GM12878 (cell line): ENCODE results near the gene POU2F3. TPM values are rescaled to one million over a fixed set of nuclear protein-coding genes. Genes with fewer than 3 reads are reported as not detected.

Experiments used
- ATAC-seq: fragments of 200-7000 bp; cut with Tn5 transposase; 3 replicates; pipeline ENCODE4 v1.9.1; 2020; ENCODE audit warnings: mild to moderate bottlenecking, moderate library complexity
- BruUV-seq: library from RNA; stranded (reverse); fragments of 400-500 nt; replicated peaks from 2 replicates; lab custom pipeline; 2021; lab: Mats Ljungman, UMichigan
- CTCF ChIA-PET: fragments of 300-600 bp; sonication (Branson Sonifier 250); formaldehyde crosslinking; extraction: SDS; loops from one replicate; lab custom pipeline; 2021; ENCODE audit warnings: inconsistent platforms; lab: Yijun Ruan, JAX
- POLR2A ChIA-PET: fragments of 350-600 bp; formaldehyde crosslinking; extraction: SDS; loops from one replicate; lab custom pipeline; 2021; ENCODE audit warnings: inconsistent platforms; lab: Charles Lee
- RAD21 ChIA-PET: fragments of 300-600 bp; sonication (Branson Sonifier 250); formaldehyde crosslinking; loops from one replicate; lab custom pipeline; 2023; ENCODE audit warnings: antibody characterized with exemption; ENCODE audit not compliant: unreplicated experiment; lab: Charles Lee
- SMC1A ChIA-PET: fragments of 300-600 bp; sonication (Branson Sonifier 250); formaldehyde crosslinking; loops from one replicate; lab custom pipeline; 2023; ENCODE audit not compliant: unreplicated experiment, uncharacterized antibody; lab: Charles Lee
- DNase-seq: peaks from one replicate; pipeline ENCODE4 v3.0.0-alpha.2; 2011; ENCODE audit warnings: low read depth, low spot score
- FAIRE-seq: peaks from 3 replicates; lab custom pipeline; 2011; peaks lifted over from hg19 to GRCh38; lab: Jason Lieb, UNC
- H2AFZ ChIP-seq: 2 replicates; pipeline ENCODE4 v1.6.0; 2011; ENCODE audit warnings: low read depth, low read length, control low read depth; ENCODE audit not compliant: control insufficient read depth
- H3K27ac ChIP-seq: 2 replicates; pipeline ENCODE4 v1.5.1; 2011; ENCODE audit warnings: control low read depth; ENCODE audit not compliant: control insufficient read depth, insufficient read depth
- H3K27me3 ChIP-seq, 2 experiments: replicated peaks in 1 of 2; 2 replicates each; pipeline versions ENCODE4 v1.6.0 to v1.6.1; 2011; ENCODE audit warnings: low read length in 1 of 2; ENCODE audit not compliant: control insufficient read depth in 2 of 2, insufficient read depth in 2 of 2
- H3K36me3 ChIP-seq, 2 experiments: 2 replicates each; pipeline ENCODE4 v1.5.1; 2011; ENCODE audit warnings: low read length in 1 of 2; ENCODE audit not compliant: control insufficient read depth in 2 of 2, insufficient read depth in 2 of 2
- H3K4me1 ChIP-seq: 2 replicates; pipeline ENCODE4 v1.6.1; 2011; ENCODE audit warnings: mild to moderate bottlenecking, low read length, moderate library complexity, mixed read lengths; ENCODE audit not compliant: control insufficient read depth, insufficient read depth
- H3K4me2 ChIP-seq: 2 replicates; pipeline ENCODE4 v1.6.0; 2011; ENCODE audit warnings: control low read depth; ENCODE audit not compliant: control insufficient read depth, insufficient read depth
- H3K4me3 ChIP-seq: fragments of 200-600 bp; sonication (generic); 2 replicates; pipeline ENCODE4 v1.5.1; 2016
- H3K79me2 ChIP-seq: 2 replicates; pipeline ENCODE4 v1.6.0; 2011; ENCODE audit warnings: low read length; ENCODE audit not compliant: control insufficient read depth, insufficient read depth
- H3K9ac ChIP-seq: 2 replicates; pipeline ENCODE4 v1.8.0; 2011; ENCODE audit warnings: low read length, control low read depth, mixed read lengths; ENCODE audit not compliant: control insufficient read depth, insufficient read depth
- H3K9me3 ChIP-seq: replicated peaks from 3 replicates; pipeline ENCODE4 v1.5.1; 2011; ENCODE audit warnings: mild to moderate bottlenecking, low read length; ENCODE audit not compliant: control insufficient read depth, insufficient read depth
- H4K20me1 ChIP-seq: 2 replicates; pipeline ENCODE4 v1.6.0; 2011; ENCODE audit not compliant: control insufficient read depth, insufficient read depth
- EGR1 ChIP-seq, 2 experiments: IDR thresholded peaks; 1 replicate in 1 of 2; 2 replicates in 1 of 2; pipeline ENCODE4 v1.6.1; 2011 to 2012; ENCODE audit warnings: low read depth in 2 of 2, low read length in 2 of 2, borderline replicate concordance in 1 of 2, mild to moderate bottlenecking in 1 of 2, moderate library complexity in 1 of 2
- ETV6 ChIP-seq, 2 experiments: fragments of 450-650 bp in 1 of 2; IDR thresholded peaks in 1 of 2; conservative IDR thresholded peaks in 1 of 2; 2 replicates each; pipeline ENCODE4 v1.6.1; 2014; ENCODE audit warnings: antibody characterized with exemption in 1 of 2, borderline replicate concordance in 1 of 2, low read depth in 1 of 2, mild to moderate bottlenecking in 1 of 2, moderate library complexity in 1 of 2
- GATAD2B ChIP-seq: fragments of 450-650 bp; conservative IDR thresholded peaks from 2 replicates; pipeline ENCODE4 v1.6.1; 2017; ENCODE audit warnings: low read depth, mild to moderate bottlenecking, moderate library complexity
- SMAD1 ChIP-seq: fragments of 450-650 bp; IDR thresholded peaks from 2 replicates; pipeline ENCODE4 v1.6.1; 2018; ENCODE audit warnings: mild to moderate bottlenecking, low read depth; ENCODE audit not compliant: partially characterized antibody
- WGBS: methylation state at CpG from one replicate; pipeline ENCODE4 v1.1.6; 2016; ENCODE audit warnings: low lambda C conversion rate; ENCODE audit not compliant: insufficient replicate concordance, insufficient coverage; ENCODE audit errors: missing lambda C conversion rate; 5-methylcytosine and 5-hydroxymethylcytosine counted together
- in situ Hi-C: fragments of 300-500 bp; cut with MboI; formaldehyde crosslinking; loops from 9 replicates; pipeline ENCODE4 v1.14.3; 2018; ENCODE audit warnings: mixed read lengths
- intact Hi-C: fragments of 100-400 bp; cut with micrococcal nuclease; formaldehyde crosslinking; loops from one replicate; pipeline ENCODE4 v1.14.2; 2022; ENCODE audit not compliant: unreplicated experiment
- polyA plus RNA-seq, 11 experiments: library from polyadenylated mRNA; depleted of rRNA in 4 of 11; unstranded in 6 of 11; stranded (reverse) in 5 of 11; fragments of >200 nt; fragmentation: Nextera tagmentation in 4 of 11; fragmentation: Illumina TruSeq in 1 of 11; extraction: Ambion mirVana in 4 of 11; extraction: Trizol in 1 of 11; gene quantifications; 1 replicate in 1 of 11; 2 replicates in 10 of 11; pipeline versions ENCODE4 v1.2.1 to v1.2.3, GENCODE V29; 2011 to 2016; ENCODE audit warnings: inconsistent platforms in 2 of 11, missing spikeins in 2 of 11, low read depth in 1 of 11
- total RNA-seq, 4 experiments: library from RNA; depleted of rRNA in 3 of 4; stranded (reverse); fragments of >200 nt in 3 of 4; fragmentation: Illumina TruSeq in 1 of 4; extraction: Trizol in 1 of 4; gene quantifications; 2 replicates each; pipeline versions ENCODE4 v1.2.1 to v1.2.3, GENCODE V29; 2013 to 2021
- TF ChIP-seq, protein P1 (sequence below): fragments of 450-650 bp; IDR thresholded peaks from 2 replicates; pipeline ENCODE4 v1.6.1; 2018; ENCODE audit warnings: mild to moderate bottlenecking, low read depth, moderate library complexity; ENCODE audit not compliant: partially characterized antibody
- TF ChIP-seq, protein P2 (sequence below): fragments of 450-650 bp; IDR thresholded peaks from 2 replicates; pipeline ENCODE4 v1.6.1; 2017; ENCODE audit warnings: mild to moderate bottlenecking, moderate library complexity
- TF ChIP-seq, protein P3 (sequence below): fragments of 450-650 bp; IDR thresholded peaks from 2 replicates; pipeline ENCODE4 v1.6.1; 2017; ENCODE audit warnings: low read depth, mild to moderate bottlenecking, moderate library complexity

Gene POU2F3
- total and polyA plus RNA-seq, 10 of the 15 experiments (the other 5 are each of a cell fraction or from before 2014, with no cell fraction given), result 0.09 to 4.4 (median 0.33) TPM

DNA sequence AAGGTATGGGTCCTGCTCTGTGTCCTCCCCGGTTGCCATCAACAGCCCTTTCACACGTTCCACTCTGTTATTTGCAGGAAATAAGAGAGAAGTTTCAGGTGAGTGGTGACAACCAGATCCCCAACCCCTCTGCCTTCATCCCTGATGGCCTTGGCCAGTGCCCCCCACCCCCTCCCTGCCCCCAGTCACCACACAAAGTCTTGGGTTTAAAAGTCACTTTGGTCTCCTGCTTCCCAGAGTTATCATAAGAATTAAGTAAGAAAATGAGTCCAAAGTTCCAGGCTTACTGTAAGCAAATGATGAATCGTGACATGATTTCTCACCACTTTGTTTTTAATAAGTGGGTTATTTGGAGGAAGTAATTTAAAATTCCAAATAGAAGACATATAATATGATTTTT lies 38.3 kb upstream of the POU2F3 start:
- no peak overlapping the region for H3K9ac ChIP-seq
- in situ Hi-C loops (no loop called here), intact Hi-C loops (no loop called here)
- no TSS peak for BruUV-seq
- no peak overlapping the region for H3K27ac ChIP-seq
- H3K9me3 ChIP-seq, result no peaks in the 10 kb centered on the region
- H2AFZ ChIP-seq, result no peak overlapping the region
- ChIA-PET RAD21 (no interaction called here), SMC1A (no interaction called here), POLR2A (no interaction called here), CTCF (interaction anchor here (0.6 kb wide), 1 partner anchor 66 kb away, joined by 3 read pairs; no protein-coding TSS in a partner anchor)
- H3K4me1 ChIP-seq, result no peaks in the 10 kb centered on the region
- H3K4me3 ChIP-seq, result no peak overlapping the region
- no peaks in the 10 kb centered on the region for H3K36me3 ChIP-seq
- no peak overlapping the region for H3K4me2 ChIP-seq
- H3K79me2 ChIP-seq, result no peaks in the 10 kb centered on the region
- FAIRE-seq (no peak), DNase-seq (no peak)
- 18% methylated on average over 3 of the region's 3 CpGs for WGBS
- no peaks in the 10 kb centered on the region for H4K20me1 ChIP-seq
- H3K27me3 ChIP-seq, result peaks cover 0 to 2% of the 10 kb centered on the region in 2 experiments; a peak in 3 of 4 replicates
- TF ChIP-seq, protein P1, sequence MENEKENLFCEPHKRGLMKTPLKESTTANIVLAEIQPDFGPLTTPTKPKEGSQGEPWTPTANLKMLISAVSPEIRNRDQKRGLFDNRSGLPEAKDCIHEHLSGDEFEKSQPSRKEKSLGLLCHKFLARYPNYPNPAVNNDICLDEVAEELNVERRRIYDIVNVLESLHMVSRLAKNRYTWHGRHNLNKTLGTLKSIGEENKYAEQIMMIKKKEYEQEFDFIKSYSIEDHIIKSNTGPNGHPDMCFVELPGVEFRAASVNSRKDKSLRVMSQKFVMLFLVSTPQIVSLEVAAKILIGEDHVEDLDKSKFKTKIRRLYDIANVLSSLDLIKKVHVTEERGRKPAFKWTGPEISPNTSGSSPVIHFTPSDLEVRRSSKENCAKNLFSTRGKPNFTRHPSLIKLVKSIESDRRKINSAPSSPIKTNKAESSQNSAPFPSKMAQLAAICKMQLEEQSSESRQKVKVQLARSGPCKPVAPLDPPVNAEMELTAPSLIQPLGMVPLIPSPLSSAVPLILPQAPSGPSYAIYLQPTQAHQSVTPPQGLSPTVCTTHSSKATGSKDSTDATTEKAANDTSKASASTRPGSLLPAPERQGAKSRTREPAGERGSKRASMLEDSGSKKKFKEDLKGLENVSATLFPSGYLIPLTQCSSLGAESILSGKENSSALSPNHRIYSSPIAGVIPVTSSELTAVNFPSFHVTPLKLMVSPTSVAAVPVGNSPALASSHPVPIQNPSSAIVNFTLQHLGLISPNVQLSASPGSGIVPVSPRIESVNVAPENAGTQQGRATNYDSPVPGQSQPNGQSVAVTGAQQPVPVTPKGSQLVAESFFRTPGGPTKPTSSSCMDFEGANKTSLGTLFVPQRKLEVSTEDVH, result no peak
- TF ChIP-seq, all 136 proteins: peak for 0
- ATAC-seq, result no peak

DNA sequence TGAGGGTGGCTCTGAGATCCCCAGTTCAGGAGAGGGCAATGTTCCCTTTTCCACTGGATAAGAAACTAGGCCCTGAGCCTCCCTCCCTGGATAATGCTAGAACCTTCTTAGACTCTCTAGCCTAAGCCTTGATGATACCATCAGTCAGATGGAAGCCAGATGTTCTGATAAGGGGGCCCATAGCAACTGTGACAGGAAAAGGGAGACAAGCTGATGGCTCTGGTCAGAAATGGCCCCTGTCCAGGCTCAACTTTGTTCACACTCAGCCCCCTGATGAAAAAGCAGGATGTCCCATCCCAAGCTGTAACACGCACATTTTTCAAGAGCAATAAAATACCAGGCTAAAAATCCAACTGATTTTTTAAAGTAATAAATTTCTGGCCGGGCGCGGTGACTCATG lies 36.3 kb upstream of the POU2F3 start:
- ATAC-seq, result no peak
- H3K79me2 ChIP-seq, result no peaks in the 10 kb centered on the region
- no peak for FAIRE-seq
- no TSS peak for BruUV-seq
- DNase-seq, result no peak
- H3K4me1 ChIP-seq, result no peaks in the 10 kb centered on the region
- in situ Hi-C loops (no loop called here), intact Hi-C loops (no loop called here)
- ChIA-PET SMC1A (no interaction called here), CTCF (no interaction called here), POLR2A (interaction anchor here (0.6 kb wide), 1 partner anchor 680 kb away, joined by 6 read pairs; no protein-coding TSS in a partner anchor), RAD21 (no interaction called here)
- H3K27me3 ChIP-seq, result peaks cover 0 to 2% of the 10 kb centered on the region in 2 experiments; a peak in 3 of 4 replicates
- no peak overlapping the region for H3K4me2 ChIP-seq
- no peaks in the 10 kb centered on the region for H4K20me1 ChIP-seq
- H3K9me3 ChIP-seq, result no peaks in the 10 kb centered on the region
- H3K4me3 ChIP-seq, result no peak overlapping the region
- WGBS, result 75% methylated on average over 4 of the region's 4 CpGs
- H2AFZ ChIP-seq, result no peak overlapping the region
- H3K36me3 ChIP-seq, result no peaks in the 10 kb centered on the region
- H3K9ac ChIP-seq, result no peak overlapping the region
- H3K27ac ChIP-seq, result no peak overlapping the region
- TF ChIP-seq, protein P2, sequence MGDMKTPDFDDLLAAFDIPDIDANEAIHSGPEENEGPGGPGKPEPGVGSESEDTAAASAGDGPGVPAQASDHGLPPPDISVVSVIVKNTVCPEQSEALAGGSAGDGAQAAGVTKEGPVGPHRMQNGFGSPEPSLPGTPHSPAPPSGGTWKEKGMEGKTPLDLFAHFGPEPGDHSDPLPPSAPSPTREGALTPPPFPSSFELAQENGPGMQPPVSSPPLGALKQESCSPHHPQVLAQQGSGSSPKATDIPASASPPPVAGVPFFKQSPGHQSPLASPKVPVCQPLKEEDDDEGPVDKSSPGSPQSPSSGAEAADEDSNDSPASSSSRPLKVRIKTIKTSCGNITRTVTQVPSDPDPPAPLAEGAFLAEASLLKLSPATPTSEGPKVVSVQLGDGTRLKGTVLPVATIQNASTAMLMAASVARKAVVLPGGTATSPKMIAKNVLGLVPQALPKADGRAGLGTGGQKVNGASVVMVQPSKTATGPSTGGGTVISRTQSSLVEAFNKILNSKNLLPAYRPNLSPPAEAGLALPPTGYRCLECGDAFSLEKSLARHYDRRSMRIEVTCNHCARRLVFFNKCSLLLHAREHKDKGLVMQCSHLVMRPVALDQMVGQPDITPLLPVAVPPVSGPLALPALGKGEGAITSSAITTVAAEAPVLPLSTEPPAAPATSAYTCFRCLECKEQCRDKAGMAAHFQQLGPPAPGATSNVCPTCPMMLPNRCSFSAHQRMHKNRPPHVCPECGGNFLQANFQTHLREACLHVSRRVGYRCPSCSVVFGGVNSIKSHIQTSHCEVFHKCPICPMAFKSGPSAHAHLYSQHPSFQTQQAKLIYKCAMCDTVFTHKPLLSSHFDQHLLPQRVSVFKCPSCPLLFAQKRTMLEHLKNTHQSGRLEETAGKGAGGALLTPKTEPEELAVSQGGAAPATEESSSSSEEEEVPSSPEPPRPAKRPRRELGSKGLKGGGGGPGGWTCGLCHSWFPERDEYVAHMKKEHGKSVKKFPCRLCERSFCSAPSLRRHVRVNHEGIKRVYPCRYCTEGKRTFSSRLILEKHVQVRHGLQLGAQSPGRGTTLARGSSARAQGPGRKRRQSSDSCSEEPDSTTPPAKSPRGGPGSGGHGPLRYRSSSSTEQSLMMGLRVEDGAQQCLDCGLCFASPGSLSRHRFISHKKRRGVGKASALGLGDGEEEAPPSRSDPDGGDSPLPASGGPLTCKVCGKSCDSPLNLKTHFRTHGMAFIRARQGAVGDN, result no peak
- TF ChIP-seq EGR1 (IDR thresholded peaks at IDR 0.05; ENCODE audit: borderline replicate concordance in 1 of 2, low read depth in 2 of 2, low read length in 2 of 2) (no peak), ETV6 (conservative IDR thresholded peaks at IDR 0.05 in 1 of 2, IDR thresholded peaks at IDR 0.05 in 1 of 2; ENCODE audit: borderline replicate concordance in 1 of 2, low read depth in 1 of 2) (no peak), SMAD1 (no peak), GATAD2B (no peak)
- TF ChIP-seq, protein P3, sequence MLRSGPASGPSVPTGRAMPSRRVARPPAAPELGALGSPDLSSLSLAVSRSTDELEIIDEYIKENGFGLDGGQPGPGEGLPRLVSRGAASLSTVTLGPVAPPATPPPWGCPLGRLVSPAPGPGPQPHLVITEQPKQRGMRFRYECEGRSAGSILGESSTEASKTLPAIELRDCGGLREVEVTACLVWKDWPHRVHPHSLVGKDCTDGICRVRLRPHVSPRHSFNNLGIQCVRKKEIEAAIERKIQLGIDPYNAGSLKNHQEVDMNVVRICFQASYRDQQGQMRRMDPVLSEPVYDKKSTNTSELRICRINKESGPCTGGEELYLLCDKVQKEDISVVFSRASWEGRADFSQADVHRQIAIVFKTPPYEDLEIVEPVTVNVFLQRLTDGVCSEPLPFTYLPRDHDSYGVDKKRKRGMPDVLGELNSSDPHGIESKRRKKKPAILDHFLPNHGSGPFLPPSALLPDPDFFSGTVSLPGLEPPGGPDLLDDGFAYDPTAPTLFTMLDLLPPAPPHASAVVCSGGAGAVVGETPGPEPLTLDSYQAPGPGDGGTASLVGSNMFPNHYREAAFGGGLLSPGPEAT, result no peak
